Memory B cell (primary cell): Measurements from ENCODE around the gene GIPC2.
A peak's percentile ranks its signal among the peaks of the same experiment; 100 is the strongest.
"Not testable (repeated sequence)": the region's sequence is repeated elsewhere in the genome, so short reads cannot be mapped to it uniquely, and the experiment has no call there.

Experiments
- ATAC-seq: fragments of 150-1000 bp; cut with Tn5 transposase; 2 replicates; pipeline ENCODE4 v1.10.0; 2021; ENCODE audit warnings: low read depth, mild to moderate bottlenecking, moderate library complexity
- DNase-seq, 2 donors: peaks; one replicate each; pipeline ENCODE4 v3.0.0; 2022; ENCODE audit warnings: low spot score in 2 of 2
- H3K27ac Mint-ChIP-seq: one replicate; pipeline ENCODE4 v1.8.0; 2022; ENCODE audit warnings: mild to moderate bottlenecking, moderate library complexity, mixed read lengths
- H3K27me3 Mint-ChIP-seq: one replicate; pipeline ENCODE4 v1.8.0; 2022; ENCODE audit warnings: mixed read lengths
- H3K36me3 Mint-ChIP-seq: one replicate; pipeline ENCODE4 v1.8.0; 2022; ENCODE audit warnings: mild to moderate bottlenecking, mixed read lengths
- H3K4me1 Mint-ChIP-seq: one replicate; pipeline ENCODE4 v1.8.0; 2022; ENCODE audit warnings: mixed read lengths
- H3K4me3 Mint-ChIP-seq: one replicate; pipeline ENCODE4 v1.8.0; 2022; ENCODE audit warnings: mild to moderate bottlenecking, moderate library complexity, mixed read lengths
- H3K9me3 Mint-ChIP-seq: one replicate; pipeline ENCODE4 v1.8.0; 2022; ENCODE audit warnings: mixed read lengths

GIPC2 gene

DNA sequence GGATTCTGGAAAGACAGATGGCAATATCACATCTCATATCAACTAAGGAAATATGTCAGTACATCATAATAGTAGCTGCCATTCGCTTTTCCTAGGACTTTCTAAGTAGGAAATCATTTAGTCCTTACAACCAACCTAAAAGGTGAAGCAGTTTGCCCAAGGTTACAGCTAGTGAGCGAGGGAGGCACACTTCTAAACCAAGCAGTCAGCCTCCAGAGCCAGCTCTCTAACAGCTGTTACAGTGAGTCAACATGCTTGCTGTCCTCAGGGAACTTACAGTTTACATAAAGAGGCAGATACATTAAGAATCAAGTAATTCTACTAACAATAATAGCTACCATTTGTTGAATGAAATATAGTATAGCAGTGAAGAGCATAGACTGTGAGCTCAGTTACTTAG, 57.1 kb downstream of the GIPC2 start:
- Mint-ChIP-seq H3K4me1 (no peaks in the 10 kb centered on the region), H3K4me3 (no peak overlapping the region), H3K27ac (no peak overlapping the region), H3K9me3 (no peaks in the 10 kb centered on the region), H3K36me3 (no peaks in the 10 kb centered on the region), H3K27me3 (peaks cover 17% of the 10 kb centered on the region)
- ATAC-seq (no peak), DNase-seq (no peak)

- Mint-ChIP-seq H3K27me3 (peaks cover 15% of the 10 kb centered on the region), H3K4me3 (no peak overlapping the region), H3K4me1 (no peaks in the 10 kb centered on the region), H3K36me3 (no peaks in the 10 kb centered on the region), H3K9me3 (no peaks in the 10 kb centered on the region), H3K27ac (no peak overlapping the region)
- ATAC-seq (no peak), DNase-seq (no peak)
These were observed 58.6 kb downstream of the GIPC2 start for GRCh38 chr1:78104322-78104721.

- not testable (repeated sequence) for H3K4me3 Mint-ChIP-seq, H3K36me3 Mint-ChIP-seq, DNase-seq, H3K9me3 Mint-ChIP-seq, ATAC-seq, H3K27ac Mint-ChIP-seq, H3K4me1 Mint-ChIP-seq, H3K27me3 Mint-ChIP-seq
These were observed 63.9 kb downstream of the GIPC2 start for GRCh38 chr1:78109659-78110058.

DNA sequence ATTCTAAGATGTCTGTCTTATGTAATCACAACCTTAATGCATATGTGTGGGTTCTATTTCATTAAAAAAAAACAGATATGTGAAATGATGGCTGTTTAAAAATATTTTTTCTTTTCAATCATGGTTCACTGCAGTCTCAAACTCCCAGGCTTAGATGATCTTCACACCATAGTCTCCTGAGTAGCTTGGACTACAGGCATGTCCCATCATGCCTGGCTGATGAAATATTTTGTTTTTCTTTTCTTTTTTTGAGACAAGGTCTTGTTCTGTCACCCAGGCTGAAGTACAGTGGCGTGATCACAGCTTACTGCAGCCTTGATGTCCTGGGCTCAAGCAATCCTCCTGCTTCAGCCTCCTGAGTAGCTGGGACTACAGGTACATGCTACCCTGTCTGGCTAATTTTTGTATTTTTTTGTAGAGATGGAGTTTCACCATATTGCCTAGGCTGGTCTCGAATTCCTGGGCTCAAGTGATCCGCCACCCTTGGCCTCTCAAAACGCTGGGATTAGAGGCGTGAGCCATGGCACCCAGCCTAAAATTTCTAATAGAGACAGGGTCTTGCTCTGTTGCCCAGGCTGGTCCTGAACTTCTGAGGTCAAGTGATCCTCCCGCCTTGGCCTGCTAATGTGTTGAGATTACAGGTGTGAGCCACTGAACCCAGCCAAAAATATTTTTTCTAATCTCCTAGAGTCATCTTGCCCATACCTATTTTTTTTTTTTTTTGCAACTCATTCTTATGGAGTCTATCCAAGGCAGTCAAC, 67.6 kb downstream of the GIPC2 start:
- ATAC-seq (no peak), DNase-seq (no peak)
- H3K27ac Mint-ChIP-seq: no peak overlapping the region
- H3K9me3 Mint-ChIP-seq: no peaks in the 10 kb centered on the region
- no peaks in the 10 kb centered on the region for H3K4me1 Mint-ChIP-seq
- peaks cover 2% of the 10 kb centered on the region for H3K27me3 Mint-ChIP-seq
- H3K4me3 Mint-ChIP-seq: no peak overlapping the region
- no peaks in the 10 kb centered on the region for H3K36me3 Mint-ChIP-seq

DNA sequence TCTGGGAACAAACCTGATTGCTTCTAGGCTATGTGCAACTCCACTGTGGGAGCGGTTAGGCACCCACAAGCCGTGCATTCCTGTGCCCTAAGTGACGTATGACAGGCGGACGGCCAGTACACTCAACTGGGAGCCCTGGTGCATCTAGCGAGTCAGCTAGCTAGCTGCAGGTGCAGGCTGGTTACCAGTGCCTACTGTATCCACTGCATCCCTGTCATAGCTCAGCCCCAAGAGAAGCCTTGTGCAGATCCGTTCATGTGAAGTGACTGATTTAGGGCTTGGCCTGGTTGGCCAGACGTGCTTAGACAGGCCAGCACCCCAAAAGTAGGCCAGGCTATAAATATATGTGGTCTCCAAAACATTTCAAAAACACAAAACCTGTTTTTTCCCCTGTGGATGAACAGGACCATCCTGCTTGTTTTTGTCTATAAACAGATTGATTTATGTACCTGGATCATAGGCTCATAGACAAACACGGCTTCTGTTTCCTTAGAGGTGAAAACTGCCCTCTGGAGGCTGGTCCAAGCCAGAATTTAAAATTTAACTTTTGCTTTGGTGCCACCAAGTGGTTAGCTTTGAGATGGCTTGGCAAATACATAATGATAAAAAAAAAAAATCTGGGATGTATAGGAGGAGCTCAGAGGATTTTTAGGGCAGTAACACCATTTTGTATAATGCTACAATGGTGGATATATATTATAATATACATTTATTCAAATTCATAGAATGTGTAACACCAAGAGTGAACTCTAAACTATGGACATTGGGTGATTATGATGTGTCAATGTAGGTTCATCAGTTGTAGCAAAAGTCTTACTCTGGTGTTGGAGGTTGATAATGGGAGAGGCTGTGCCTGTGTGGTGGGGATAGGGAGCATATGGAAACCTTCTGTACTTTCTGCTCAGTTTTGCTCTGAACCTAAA, 68.5 kb downstream of the GIPC2 start:
- H3K4me3 Mint-ChIP-seq: no peak overlapping the region
- ATAC-seq (peak; percentile 81), DNase-seq (peak; percentile 51 to 55)
- H3K4me1 Mint-ChIP-seq: no peaks in the 10 kb centered on the region
- no peaks in the 10 kb centered on the region for H3K36me3 Mint-ChIP-seq
- H3K27me3 Mint-ChIP-seq: peaks cover 2% of the 10 kb centered on the region
- no peak overlapping the region for H3K27ac Mint-ChIP-seq
- no peaks in the 10 kb centered on the region for H3K9me3 Mint-ChIP-seq

DNA sequence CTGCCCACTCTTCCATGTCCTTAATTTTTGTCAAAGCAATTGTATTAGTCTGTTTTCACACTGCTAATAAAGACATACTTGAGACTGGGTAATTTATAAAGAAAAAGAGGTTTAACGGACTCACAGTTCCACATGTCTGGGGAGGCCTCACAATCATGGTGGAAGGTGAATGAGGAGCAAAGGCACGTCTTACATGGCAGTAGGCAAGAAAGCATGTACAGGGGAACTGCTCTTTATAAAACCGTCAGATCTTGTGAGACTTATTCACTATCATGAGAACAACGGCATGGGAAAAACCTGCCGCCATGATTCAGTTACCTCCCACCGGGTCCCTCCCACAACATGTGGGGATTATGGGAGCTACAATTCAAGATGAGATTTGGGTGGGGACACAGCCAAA, 74.7 kb downstream of the GIPC2 start:
- not testable (repeated sequence) for ATAC-seq, DNase-seq, H3K9me3 Mint-ChIP-seq, H3K4me3 Mint-ChIP-seq, H3K4me1 Mint-ChIP-seq, H3K36me3 Mint-ChIP-seq, H3K27ac Mint-ChIP-seq, H3K27me3 Mint-ChIP-seq

DNA sequence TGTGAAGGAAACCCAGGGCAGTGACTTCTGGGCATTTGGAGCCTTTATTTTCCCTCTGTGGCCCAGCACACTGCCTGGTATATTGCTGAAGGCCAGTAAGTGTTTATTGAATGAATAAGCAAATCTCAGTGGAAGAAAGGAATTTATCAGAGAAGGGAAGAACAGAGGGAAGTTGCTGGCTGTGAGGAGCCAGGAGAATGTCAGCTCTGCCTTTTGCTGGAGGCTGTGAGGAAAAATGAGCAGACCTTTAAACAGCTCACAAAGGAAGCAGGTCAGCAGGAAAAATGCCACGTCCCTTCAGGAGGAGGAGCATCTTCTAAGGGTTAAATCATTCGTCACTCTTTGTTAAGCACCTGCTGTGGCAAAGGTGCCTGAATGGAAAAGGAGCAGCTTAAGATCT, 75.9 kb downstream of the GIPC2 start:
- no peaks in the 10 kb centered on the region for H3K36me3 Mint-ChIP-seq
- H3K4me1 Mint-ChIP-seq: no peaks in the 10 kb centered on the region
- no peak for ATAC-seq
- H3K27ac Mint-ChIP-seq: no peak overlapping the region
- DNase-seq: no peak
- no peaks in the 10 kb centered on the region for H3K9me3 Mint-ChIP-seq
- no peak overlapping the region for H3K4me3 Mint-ChIP-seq
- peaks cover 3% of the 10 kb centered on the region for H3K27me3 Mint-ChIP-seq

GRCh38 chr1:78122389-78122788, 76.6 kb downstream of the GIPC2 start:
- Mint-ChIP-seq H3K27me3 (peaks cover 3% of the 10 kb centered on the region), H3K4me1 (no peaks in the 10 kb centered on the region), H3K9me3 (no peaks in the 10 kb centered on the region), H3K4me3 (no peak overlapping the region), H3K27ac (no peak overlapping the region), H3K36me3 (no peaks in the 10 kb centered on the region)
- DNase-seq (no peak), ATAC-seq (no peak)

DNA sequence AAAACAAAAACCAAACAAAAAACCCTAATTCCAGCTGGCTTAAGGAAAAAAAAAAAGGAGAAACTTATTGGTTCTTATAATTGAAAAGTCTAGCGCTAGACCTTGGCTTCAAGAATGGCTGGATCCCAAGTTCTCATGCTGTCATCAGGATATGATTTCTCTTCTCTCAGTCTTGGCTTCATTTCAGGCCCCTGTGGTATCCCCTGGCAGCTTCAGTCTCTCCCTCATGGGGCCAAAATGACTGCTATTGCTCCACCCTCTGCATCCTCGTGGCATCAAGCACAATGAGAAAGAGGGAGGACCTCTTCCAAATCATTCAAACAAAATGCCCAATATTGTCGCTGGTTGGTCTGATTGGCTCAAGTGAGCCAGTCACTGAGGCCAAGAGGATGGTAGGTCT, 80.7 kb downstream of the GIPC2 start:
- Mint-ChIP-seq H3K4me3 (no peak overlapping the region), H3K4me1 (no peaks in the 10 kb centered on the region), H3K9me3 (no peaks in the 10 kb centered on the region), H3K36me3 (no peaks in the 10 kb centered on the region), H3K27me3 (peaks cover 1% of the 10 kb centered on the region), H3K27ac (no peak overlapping the region)
- DNase-seq (no peak), ATAC-seq (no peak)

- no peak for DNase-seq
- H3K27me3 Mint-ChIP-seq: no peaks in the 10 kb centered on the region
- H3K27ac Mint-ChIP-seq: no peak overlapping the region
- H3K4me3 Mint-ChIP-seq: no peak overlapping the region
- H3K4me1 Mint-ChIP-seq: no peaks in the 10 kb centered on the region
- ATAC-seq: no peak
- H3K9me3 Mint-ChIP-seq: no peaks in the 10 kb centered on the region
- H3K36me3 Mint-ChIP-seq: no peaks in the 10 kb centered on the region
These were observed 86.6 kb downstream of the GIPC2 start for GRCh38 chr1:78132174-78132947.

DNA sequence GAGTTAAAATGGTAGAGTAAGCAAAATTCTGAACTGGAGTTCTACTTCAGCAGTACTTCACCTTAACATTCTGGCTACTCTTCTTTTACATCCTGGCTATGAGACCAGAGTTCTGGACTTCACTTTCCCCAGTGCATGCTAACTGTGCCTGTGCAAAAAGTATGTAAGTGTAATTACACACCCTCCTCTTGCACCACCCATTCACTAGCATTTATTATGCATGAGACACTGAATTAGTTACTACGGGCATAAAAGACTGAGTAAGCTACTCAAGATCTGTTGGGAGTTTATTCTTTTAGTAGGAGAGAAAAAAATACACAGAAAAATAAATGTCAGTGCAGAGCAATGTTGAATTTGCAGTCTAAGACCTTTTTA, 87.2 kb downstream of the GIPC2 start:
- H3K4me1 Mint-ChIP-seq: no peaks in the 10 kb centered on the region
- no peak for ATAC-seq
- no peaks in the 10 kb centered on the region for H3K9me3 Mint-ChIP-seq
- DNase-seq: no peak
- no peaks in the 10 kb centered on the region for H3K27me3 Mint-ChIP-seq
- no peaks in the 10 kb centered on the region for H3K36me3 Mint-ChIP-seq
- H3K27ac Mint-ChIP-seq: no peak overlapping the region
- H3K4me3 Mint-ChIP-seq: no peak overlapping the region

DNA sequence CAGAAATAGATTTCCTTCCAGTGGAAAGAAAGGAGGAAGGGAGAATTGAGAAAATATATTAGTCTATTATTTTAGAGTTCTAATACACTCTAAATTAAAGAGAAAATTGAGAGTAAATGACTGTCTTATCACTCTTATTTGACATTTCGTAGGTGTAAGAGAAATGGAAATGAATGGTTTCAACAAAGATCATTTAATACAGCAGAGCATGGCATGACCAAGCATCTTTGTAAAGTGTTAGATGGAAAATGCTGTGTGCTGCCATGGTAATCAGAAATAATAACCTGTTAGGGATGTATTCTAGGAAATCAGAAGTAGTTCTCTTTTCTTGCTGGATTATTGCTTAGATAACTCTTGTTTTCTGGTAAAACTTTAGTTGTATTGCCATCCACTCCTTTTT, 90.9 kb downstream of the GIPC2 start:
- Mint-ChIP-seq H3K9me3 (no peaks in the 10 kb centered on the region), H3K36me3 (no peaks in the 10 kb centered on the region), H3K4me3 (no peak overlapping the region), H3K27me3 (no peaks in the 10 kb centered on the region), H3K4me1 (peaks cover 3% of the 10 kb centered on the region), H3K27ac (no peak overlapping the region)
- DNase-seq (no peak), ATAC-seq (no peak)

- Mint-ChIP-seq H3K27me3 (no peaks in the 10 kb centered on the region), H3K4me3 (no peak overlapping the region), H3K36me3 (no peaks in the 10 kb centered on the region), H3K4me1 (peaks cover 19% of the 10 kb centered on the region), H3K9me3 (no peaks in the 10 kb centered on the region), H3K27ac (peak overlapping the region; percentile 93)
- ATAC-seq (peak; percentile 40), DNase-seq (no peak)
These were observed 95.9 kb downstream of the GIPC2 start for GRCh38 chr1:78141531-78142231.
